ENCODE data around the gene CTXN1. TPM values are rescaled to one million over a fixed set of nuclear protein-coding genes. Genes with fewer than 3 reads are reported as not detected.
"Not testable (repeated sequence)": the region's sequence is repeated elsewhere in the genome, so short reads cannot be mapped to it uniquely, and the experiment has no call there.

CTXN1 gene
- polyA plus RNA-seq, 3 donors from 2014 or later = not detected

DNA sequence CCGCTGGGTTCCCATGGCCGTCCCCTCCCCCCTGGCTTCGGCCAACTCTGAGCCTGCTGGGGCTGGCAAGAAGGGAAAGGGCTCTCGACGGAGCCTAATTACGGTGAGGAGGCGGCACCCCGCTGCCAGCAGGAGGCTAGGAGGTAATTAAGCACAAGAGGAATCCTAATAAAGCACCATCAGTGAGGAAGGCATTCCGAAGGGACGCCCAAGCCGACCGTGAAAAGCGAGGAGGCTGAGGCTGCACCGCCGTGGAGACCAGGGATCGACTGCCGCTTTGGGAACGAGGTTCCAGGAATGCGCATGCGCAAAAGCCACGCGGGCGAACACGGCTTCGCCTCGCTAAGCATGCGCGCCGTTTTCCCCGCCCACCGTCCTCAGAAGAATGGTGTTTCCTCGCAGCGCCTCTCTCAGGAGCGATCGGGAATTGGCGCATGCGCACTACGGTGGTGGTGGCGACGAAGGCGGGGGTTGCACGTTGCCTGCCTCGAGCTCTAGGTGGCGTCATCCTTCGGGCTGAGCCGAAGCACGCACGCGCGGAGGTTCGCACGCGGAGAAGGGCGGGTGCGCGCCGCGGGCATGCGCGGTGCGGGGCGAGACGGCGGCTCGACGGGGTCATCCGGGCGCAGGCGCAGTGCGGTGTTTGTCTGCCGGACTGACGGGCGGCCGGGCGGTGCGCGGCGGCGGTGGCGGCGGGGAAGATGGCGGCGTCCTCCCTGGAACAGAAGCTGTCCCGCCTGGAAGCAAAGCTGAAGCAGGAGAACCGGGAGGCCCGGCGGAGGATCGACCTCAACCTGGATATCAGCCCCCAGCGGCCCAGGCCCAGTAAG, 22.5 kb downstream of the CTXN1 start, which contains the start of gene MAP2K7:
Gene MAP2K7 (plus strand): TSS at position 634 of the 830 bp plus-strand sequence. CDS start 68 bp downstream, at position 702.
- peak within 1 kb of the TSS; percentile 88 to 92 (median 91) for H3K4me3 Mint-ChIP-seq

DNA sequence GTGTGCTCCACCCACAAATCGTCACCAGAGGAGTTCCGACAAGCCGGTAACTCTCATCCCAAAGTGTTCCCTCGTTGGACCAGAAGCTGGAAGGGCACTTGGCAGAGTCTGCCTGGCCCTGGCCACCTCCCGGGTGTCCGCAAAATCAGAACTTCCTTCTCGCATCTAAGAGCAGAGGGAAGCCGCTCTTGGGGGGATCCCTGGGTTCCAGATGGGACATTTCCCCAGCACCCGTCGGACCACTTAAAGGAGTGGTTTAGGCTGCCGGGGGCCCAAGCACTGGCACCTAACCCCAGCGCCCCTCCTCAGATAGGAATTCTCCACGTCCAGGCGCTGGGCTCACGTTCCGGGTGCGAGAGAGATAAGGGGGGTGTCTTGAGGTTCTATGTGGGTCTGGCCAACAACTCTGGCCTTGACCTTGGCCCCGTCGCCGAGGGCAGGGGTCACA, 23.1 kb downstream of the CTXN1 start:
- Mint-ChIP-seq H3K27me3 (ENCODE audit: low read depth in 3 of 3) (peaks cover 26 to 31% (median 28%) of the 10 kb centered on the region in 3 donors), H3K36me3 (peaks cover 0 to 3% (median 0%) of the 10 kb centered on the region in 3 donors), H3K27ac (peak overlapping the region; percentile 92 to 99 (median 96)), H3K4me3 (peak overlapping the region; percentile 87 to 92 (median 90)), H3K9me3 (peaks cover 0 to 2% (median 0%) of the 10 kb centered on the region in 6 donors), H3K4me1 (peaks cover 31 to 35% of the 10 kb centered on the region in 2 donors)
- DNase-seq = peak in 1 of 3 donors; percentile 28

More for the DNA sequence above, 22.5 kb downstream of the CTXN1 start, which contains the start of gene MAP2K7:
- peak; percentile 100 for DNase-seq
- Mint-ChIP-seq H3K9me3 (peaks cover 0 to 2% (median 0%) of the 10 kb centered on the region in 6 donors), H3K4me1 (peaks cover 31 to 35% of the 10 kb centered on the region in 2 donors), H3K27me3 (ENCODE audit: low read depth in 3 of 3) (peaks cover 26 to 35% (median 28%) of the 10 kb centered on the region in 3 donors), H3K27ac (peak within 1 kb of the TSS; percentile 92 to 99 (median 98)), H3K36me3 (peaks cover 0 to 3% (median 0%) of the 10 kb centered on the region in 3 donors)

GRCh38 chr19:7901337-7901736, 24.6 kb downstream of the CTXN1 start:
- Mint-ChIP-seq H3K4me3 (no peak overlapping the region), H3K27me3 (ENCODE audit: low read depth in 3 of 3) (peaks cover 26 to 28% (median 28%) of the 10 kb centered on the region in 3 donors), H3K27ac (no peak overlapping the region), H3K4me1 (peaks cover 29 to 31% of the 10 kb centered on the region in 2 donors), H3K9me3 (peaks cover 0 to 2% (median 0%) of the 10 kb centered on the region in 6 donors), H3K36me3 (no peaks in the 10 kb centered on the region)
- DNase-seq = no peak

- peaks cover 0 to 2% (median 0%) of the 10 kb centered on the region in 6 donors for H3K9me3 Mint-ChIP-seq
- peaks cover 29% of the 10 kb centered on the region in 2 donors for H3K4me1 Mint-ChIP-seq
- no peak overlapping the region for H3K4me3 Mint-ChIP-seq
- no peak for DNase-seq
- no peaks in the 10 kb centered on the region for H3K36me3 Mint-ChIP-seq
- peaks cover 26 to 28% (median 26%) of the 10 kb centered on the region in 3 donors for H3K27me3 Mint-ChIP-seq (ENCODE audit: low read depth in 3 of 3)
- no peak overlapping the region for H3K27ac Mint-ChIP-seq
These were observed 25.0 kb downstream of the CTXN1 start for GRCh38 chr19:7900931-7901330.

- H3K36me3 Mint-ChIP-seq = no peaks in the 10 kb centered on the region
- peaks cover 0 to 2% (median 0%) of the 10 kb centered on the region in 6 donors for H3K9me3 Mint-ChIP-seq
- peaks cover 24 to 26% of the 10 kb centered on the region in 2 donors for H3K4me1 Mint-ChIP-seq
- no peak for DNase-seq
- no peak overlapping the region for H3K27ac Mint-ChIP-seq
- no peak overlapping the region for H3K4me3 Mint-ChIP-seq
- peaks cover 23 to 27% (median 24%) of the 10 kb centered on the region in 3 donors for H3K27me3 Mint-ChIP-seq (ENCODE audit: low read depth in 3 of 3)
These were observed 25.5 kb downstream of the CTXN1 start for GRCh38 chr19:7900401-7900870.

DNA sequence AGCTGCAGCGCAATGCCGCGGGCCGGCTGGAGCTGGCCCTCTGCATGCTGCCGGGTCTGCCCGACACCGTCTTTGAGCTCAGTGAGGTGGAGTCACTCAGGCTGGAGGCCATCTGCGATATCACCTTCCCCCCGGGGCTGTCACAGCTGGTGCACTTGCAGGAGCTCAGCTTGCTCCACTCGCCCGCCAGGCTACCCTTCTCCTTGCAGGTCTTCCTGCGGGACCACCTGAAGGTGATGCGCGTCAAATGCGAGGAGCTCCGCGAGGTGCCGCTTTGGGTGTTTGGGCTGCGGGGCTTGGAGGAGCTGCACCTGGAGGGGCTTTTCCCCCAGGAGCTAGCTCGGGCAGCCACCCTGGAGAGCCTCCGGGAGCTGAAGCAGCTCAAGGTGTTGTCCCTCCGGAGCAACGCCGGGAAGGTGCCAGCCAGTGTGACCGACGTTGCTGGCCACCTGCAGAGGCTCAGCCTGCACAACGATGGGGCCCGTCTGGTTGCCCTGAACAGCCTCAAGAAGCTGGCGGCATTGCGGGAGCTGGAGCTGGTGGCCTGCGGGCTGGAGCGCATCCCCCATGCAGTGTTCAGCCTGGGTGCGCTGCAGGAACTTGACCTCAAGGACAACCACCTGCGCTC, 26.1 kb downstream of the CTXN1 start:
- H3K27me3 Mint-ChIP-seq (ENCODE audit: low read depth in 3 of 3) = peaks cover 20 to 24% (median 21%) of the 10 kb centered on the region in 3 donors
- H3K36me3 Mint-ChIP-seq = no peaks in the 10 kb centered on the region
- H3K4me1 Mint-ChIP-seq = peaks cover 18 to 22% of the 10 kb centered on the region in 2 donors
- no peak for DNase-seq
- H3K9me3 Mint-ChIP-seq = peaks cover 0 to 2% (median 0%) of the 10 kb centered on the region in 6 donors
- no peak overlapping the region for H3K4me3 Mint-ChIP-seq
- no peak overlapping the region for H3K27ac Mint-ChIP-seq

DNA sequence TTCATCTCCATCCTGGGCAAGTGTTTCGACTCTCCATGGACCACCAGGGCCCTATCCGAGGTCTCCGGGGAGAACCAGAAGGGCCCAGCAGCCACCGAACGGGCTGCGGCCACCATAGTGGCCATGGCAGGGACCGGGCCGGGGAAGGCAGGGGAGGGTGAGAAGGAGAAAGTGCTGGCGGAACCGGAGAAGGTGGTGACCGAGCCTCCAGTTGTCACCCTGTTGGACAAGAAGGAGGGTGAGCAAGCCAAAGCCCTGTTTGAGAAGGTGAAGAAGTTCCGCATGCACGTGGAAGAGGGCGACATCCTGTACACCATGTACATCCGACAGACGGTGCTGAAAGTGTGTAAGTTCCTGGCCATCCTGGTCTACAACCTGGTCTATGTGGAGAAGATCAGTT, 27.0 kb downstream of the CTXN1 start:
- peaks cover 12 to 15% of the 10 kb centered on the region in 2 donors for H3K4me1 Mint-ChIP-seq
- H3K36me3 Mint-ChIP-seq = no peaks in the 10 kb centered on the region
- no peak overlapping the region for H3K27ac Mint-ChIP-seq
- peaks cover 12 to 16% (median 16%) of the 10 kb centered on the region in 3 donors for H3K27me3 Mint-ChIP-seq (ENCODE audit: low read depth in 3 of 3)
- peaks cover 0 to 2% (median 0%) of the 10 kb centered on the region in 6 donors for H3K9me3 Mint-ChIP-seq
- no peak for DNase-seq
- H3K4me3 Mint-ChIP-seq = no peak overlapping the region

GRCh38 chr19:7897292-7897691, 28.6 kb downstream of the CTXN1 start:
- H3K4me3 Mint-ChIP-seq = no peak overlapping the region

DNA sequence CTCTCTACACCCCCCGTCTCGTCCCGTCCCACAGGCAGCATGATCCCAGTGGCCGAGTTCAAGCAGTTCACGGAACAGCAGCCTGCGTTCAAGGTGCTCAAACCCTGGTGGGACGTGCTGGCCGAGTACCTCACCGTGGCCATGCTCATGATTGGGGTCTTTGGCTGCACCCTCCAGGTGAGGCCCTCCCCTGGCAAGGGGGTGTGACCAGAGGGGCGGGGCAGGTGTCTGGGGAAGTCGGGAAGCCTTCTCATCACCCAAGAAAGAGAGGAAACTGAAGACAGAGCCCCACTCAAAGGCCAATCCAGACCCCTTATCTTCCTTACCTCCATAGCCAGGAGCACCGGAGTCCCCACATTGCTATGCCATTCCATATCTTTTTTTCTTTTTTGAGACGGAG, 30.4 kb downstream of the CTXN1 start:
- no peaks in the 10 kb centered on the region for H3K9me3 Mint-ChIP-seq
- no peak overlapping the region for H3K4me3 Mint-ChIP-seq
- no peak overlapping the region for H3K27ac Mint-ChIP-seq
- DNase-seq = no peak
- no peaks in the 10 kb centered on the region for H3K4me1 Mint-ChIP-seq
- no peaks in the 10 kb centered on the region for H3K36me3 Mint-ChIP-seq
- H3K27me3 Mint-ChIP-seq (ENCODE audit: low read depth in 3 of 3) = peaks cover 0 to 3% (median 1%) of the 10 kb centered on the region in 3 donors

More at GRCh38 chr19:7897292-7897691, 28.6 kb downstream of the CTXN1 start:
- H3K4me1 Mint-ChIP-seq = peaks cover 0 to 3% of the 10 kb centered on the region in 2 donors
- no peaks in the 10 kb centered on the region for H3K36me3 Mint-ChIP-seq
- H3K9me3 Mint-ChIP-seq = no peaks in the 10 kb centered on the region
- peaks cover 0 to 6% (median 3%) of the 10 kb centered on the region in 3 donors for H3K27me3 Mint-ChIP-seq (ENCODE audit: low read depth in 3 of 3)
- no peak for DNase-seq
- no peak overlapping the region for H3K27ac Mint-ChIP-seq

GRCh38 chr19:7894612-7895309, 31.2 kb downstream of the CTXN1 start:
- H3K4me1 Mint-ChIP-seq = no peaks in the 10 kb centered on the region
- no peak for DNase-seq
- H3K4me3 Mint-ChIP-seq = no peak overlapping the region
- H3K27me3 Mint-ChIP-seq (ENCODE audit: low read depth in 3 of 3) = peaks cover 0 to 3% (median 1%) of the 10 kb centered on the region in 3 donors
- no peaks in the 10 kb centered on the region for H3K9me3 Mint-ChIP-seq
- no peaks in the 10 kb centered on the region for H3K36me3 Mint-ChIP-seq
- H3K27ac Mint-ChIP-seq = no peak overlapping the region

DNA sequence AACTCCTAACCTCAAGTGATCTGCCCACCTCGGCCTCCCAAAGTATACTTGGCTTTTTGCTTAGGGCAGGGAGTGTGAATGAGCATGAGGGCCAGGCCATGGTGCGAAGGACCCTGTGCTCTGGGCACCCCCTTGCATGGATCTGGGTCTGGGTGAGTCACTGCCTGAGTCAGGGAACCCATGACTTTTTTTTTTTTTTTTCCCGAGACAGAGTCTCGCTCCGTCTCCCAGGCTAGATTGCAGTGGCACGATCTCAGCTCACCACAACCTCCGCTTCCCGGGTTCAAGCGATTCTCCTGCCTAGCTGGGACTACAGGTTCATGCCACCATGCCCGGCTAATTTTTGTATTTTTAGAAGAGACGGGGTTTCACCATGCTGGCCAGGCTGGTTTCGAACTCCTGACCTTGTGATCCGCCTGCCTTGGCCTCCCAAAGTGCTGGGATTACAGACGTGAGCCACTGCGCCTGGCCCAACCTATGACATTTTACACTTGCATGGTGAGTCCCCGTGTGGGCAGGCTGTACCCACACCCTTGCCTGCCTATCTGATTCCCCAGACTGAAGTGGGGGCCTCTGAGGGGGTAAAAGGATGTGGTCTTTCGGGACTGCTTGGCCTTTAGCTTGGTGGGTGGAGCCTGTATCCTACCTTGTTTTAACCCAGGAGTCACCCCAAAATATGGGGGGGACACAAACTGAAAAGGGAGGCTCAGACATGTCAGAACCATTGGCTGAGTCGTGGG, 32.4 kb downstream of the CTXN1 start:
- H3K4me3 Mint-ChIP-seq; H3K27ac Mint-ChIP-seq; DNase-seq; H3K27me3 Mint-ChIP-seq (ENCODE audit: low read depth in 3 of 3); H3K36me3 Mint-ChIP-seq; H3K9me3 Mint-ChIP-seq; H3K4me1 Mint-ChIP-seq: not testable (repeated sequence)

DNA sequence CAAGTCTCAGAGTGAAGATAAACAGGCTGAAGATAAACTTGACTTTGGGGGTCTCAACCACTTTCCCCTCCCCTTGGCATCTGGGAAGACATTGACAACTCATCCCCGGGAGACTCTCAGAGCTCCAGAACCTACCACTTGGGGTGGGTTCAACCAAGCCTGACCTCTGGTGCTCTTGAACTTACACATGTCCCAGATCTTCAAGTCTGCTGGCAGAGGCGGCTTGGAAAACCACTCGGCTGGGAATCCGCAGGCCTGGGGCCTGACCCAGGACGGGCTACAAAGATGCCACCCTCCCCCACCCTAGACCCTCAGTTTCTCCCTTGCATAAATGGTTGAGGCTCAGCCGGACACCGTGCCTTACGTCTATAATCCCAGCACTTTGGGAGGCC, 37.1 kb downstream of the CTXN1 start:
- Mint-ChIP-seq H3K27ac (no peak overlapping the region), H3K4me3 (no peak overlapping the region), H3K36me3 (no peaks in the 10 kb centered on the region), H3K4me1 (no peaks in the 10 kb centered on the region), H3K27me3 (ENCODE audit: low read depth in 3 of 3) (peaks cover 2 to 6% (median 3%) of the 10 kb centered on the region in 3 donors), H3K9me3 (no peaks in the 10 kb centered on the region)
- no peak for DNase-seq

Measured in immature natural killer cell (primary cell).